Mesenchymal stem cell (in vitro differentiated cells and primary cell): ENCODE data around the gene TREM2.

Experiments used
- DNase-seq: peaks from one replicate; pipeline ENCODE4 v3.0.0-alpha.2; 2013
- H2AFZ ChIP-seq: one replicate; pipeline ENCODE4 v1.6.1; 2013; ENCODE audit warnings: low read depth, mild to moderate bottlenecking, control low read depth, inconsistent platforms, low read length, moderate library complexity
- H2AK5ac ChIP-seq: 2 replicates; pipeline ENCODE4 v1.6.1; 2013; ENCODE audit warnings: low read length, moderate library complexity, mild to moderate bottlenecking, inconsistent platforms; ENCODE audit not compliant: severe bottlenecking
- H2BK120ac ChIP-seq: one replicate; pipeline ENCODE4 v1.6.1; 2013; ENCODE audit warnings: low read depth, mild to moderate bottlenecking, inconsistent platforms, low read length, moderate library complexity
- H2BK12ac ChIP-seq, 2 experiments: one replicate each; pipeline ENCODE4 v1.6.1; 2013; ENCODE audit warnings: inconsistent platforms in 2 of 2, low read length in 2 of 2, mild to moderate bottlenecking in 2 of 2, moderate library complexity in 2 of 2, control low read depth in 1 of 2
- H2BK15ac ChIP-seq: one replicate; pipeline ENCODE4 v1.6.1; 2013; ENCODE audit warnings: mild to moderate bottlenecking, low read depth, inconsistent platforms; ENCODE audit not compliant: poor library complexity, severe bottlenecking
- H2BK5ac ChIP-seq: 2 replicates; pipeline ENCODE4 v1.6.1; 2013; ENCODE audit warnings: low read depth, mild to moderate bottlenecking, low read length, control low read depth, inconsistent platforms; ENCODE audit not compliant: poor library complexity, severe bottlenecking
- H3K14ac ChIP-seq, 2 experiments: one replicate each; pipeline ENCODE4 v1.6.1; 2013; ENCODE audit warnings: inconsistent platforms in 2 of 2, low read length in 2 of 2, control low read depth in 1 of 2, mild to moderate bottlenecking in 1 of 2, moderate library complexity in 1 of 2
- H3K18ac ChIP-seq, 2 experiments: one replicate each; pipeline ENCODE4 v1.6.1; 2013; ENCODE audit warnings: inconsistent platforms in 2 of 2, low read length in 2 of 2, control low read depth in 1 of 2, low read depth in 1 of 2, mild to moderate bottlenecking in 1 of 2
- H3K23ac ChIP-seq, 2 experiments: one replicate each; pipeline ENCODE4 v1.6.1; 2013; ENCODE audit warnings: inconsistent platforms in 2 of 2, low read length in 2 of 2, mild to moderate bottlenecking in 2 of 2, moderate library complexity in 2 of 2, control low read depth in 1 of 2
- H3K27ac ChIP-seq: 2 replicates; pipeline ENCODE4 v1.5.1; 2013; ENCODE audit warnings: mild to moderate bottlenecking, moderate library complexity, low read length, control low read depth, inconsistent platforms; ENCODE audit not compliant: poor library complexity, severe bottlenecking
- H3K27me3 ChIP-seq, 2 experiments: 2 replicates each; pipeline versions ENCODE4 v1.6.1 to v1.7.0; 2013; ENCODE audit warnings: low read length in 2 of 2, mild to moderate bottlenecking in 2 of 2, moderate library complexity in 2 of 2, control low read depth in 1 of 2, inconsistent platforms in 1 of 2; ENCODE audit not compliant: control insufficient read depth in 1 of 2, insufficient read depth in 1 of 2
- H3K36me3 ChIP-seq, 2 experiments: 2 replicates each; pipeline versions ENCODE4 v1.6.1 to v1.7.0; 2013; ENCODE audit warnings: low read length in 2 of 2, control low read depth in 1 of 2, inconsistent platforms in 1 of 2, low read depth in 1 of 2, mild to moderate bottlenecking in 1 of 2; ENCODE audit not compliant: insufficient read depth in 2 of 2, control insufficient read depth in 1 of 2
- H3K4ac ChIP-seq, 2 experiments: one replicate each; pipeline ENCODE4 v1.6.1; 2013; ENCODE audit warnings: inconsistent platforms in 2 of 2, low read length in 2 of 2, mild to moderate bottlenecking in 2 of 2, moderate library complexity in 2 of 2, control low read depth in 1 of 2, low read depth in 1 of 2
- H3K4me1 ChIP-seq: 2 replicates; pipeline ENCODE4 v1.6.1; 2013; ENCODE audit warnings: low read depth, low read length, control low read depth; ENCODE audit not compliant: control insufficient read depth, insufficient read depth
- H3K4me2 ChIP-seq: 2 replicates; pipeline ENCODE4 v1.6.1; 2013; ENCODE audit warnings: low read length, mild to moderate bottlenecking, inconsistent platforms; ENCODE audit not compliant: poor library complexity, severe bottlenecking
- H3K4me3 ChIP-seq, 2 experiments: 2 replicates each; pipeline versions ENCODE4 v1.5.1 to v1.7.0; 2013; ENCODE audit warnings: low read length in 2 of 2, mild to moderate bottlenecking in 2 of 2, control low read depth in 1 of 2, low read depth in 1 of 2; ENCODE audit not compliant: insufficient read depth in 1 of 2
- H3K79me1 ChIP-seq: replicated peaks from 2 replicates; pipeline ENCODE4 v1.6.1; 2013; ENCODE audit warnings: mild to moderate bottlenecking, control low read depth, low read length, inconsistent platforms; ENCODE audit not compliant: poor library complexity, severe bottlenecking
- H3K9ac ChIP-seq: 2 replicates; pipeline ENCODE4 v1.7.0; 2013; ENCODE audit warnings: mild to moderate bottlenecking, low read length, moderate library complexity
- H3K9me3 ChIP-seq: 2 replicates; pipeline ENCODE4 v1.7.0; 2013; ENCODE audit warnings: mild to moderate bottlenecking, low read length; ENCODE audit not compliant: control insufficient read depth
- H4K8ac ChIP-seq: one replicate; pipeline ENCODE4 v1.6.1; 2013; ENCODE audit warnings: inconsistent platforms, mild to moderate bottlenecking, low read length, moderate library complexity
- H4K91ac ChIP-seq: one replicate; pipeline ENCODE4 v1.6.1; 2013; ENCODE audit warnings: mild to moderate bottlenecking, low read length, inconsistent platforms
- WGBS: methylation state at CpG from one replicate; pipeline ENCODE4 v1.1.7; 2013; ENCODE audit warnings: mixed read lengths; 5-methylcytosine and 5-hydroxymethylcytosine counted together

Gene TREM2

DNA sequence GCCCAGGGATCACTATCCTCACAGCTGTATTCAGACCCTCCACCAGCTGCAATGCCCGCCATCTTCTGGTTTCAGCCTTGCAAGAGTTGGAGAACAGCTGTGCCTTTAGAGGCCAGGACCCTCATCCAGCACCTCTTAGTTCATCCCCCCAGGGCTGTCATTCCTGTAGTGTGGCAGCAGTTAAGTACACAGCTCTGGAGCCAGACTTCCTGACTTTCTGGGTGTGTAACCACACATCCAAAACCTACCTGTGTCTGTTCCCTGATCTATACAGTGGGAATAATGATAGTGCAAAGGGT, 452 bp upstream of the TREM2 start:
- DNase-seq = no peak
- WGBS = 80% methylated on average over 1 of the region's 1 CpG
- no peak overlapping the region for H2BK15ac ChIP-seq
- H3K4me2 ChIP-seq = no peak overlapping the region
- H3K4me1 ChIP-seq = peaks cover 2% of the 10 kb centered on the region
- no peaks in the 10 kb centered on the region for H3K9me3 ChIP-seq
- H3K9ac ChIP-seq = no peak overlapping the region
- peaks cover 14 to 28% of the 10 kb centered on the region in 2 experiments for H3K27me3 ChIP-seq
- no peak overlapping the region for H2BK120ac ChIP-seq
- H2AFZ ChIP-seq = no peak overlapping the region
- no peak overlapping the region for H3K4ac ChIP-seq
- no peak overlapping the region for H3K23ac ChIP-seq
- no peak overlapping the region for H3K27ac ChIP-seq
- H2BK12ac ChIP-seq = no peak overlapping the region
- no peak overlapping the region for H3K18ac ChIP-seq
- no peak overlapping the region for H4K8ac ChIP-seq
- no peak overlapping the region for H4K91ac ChIP-seq
- H3K36me3 ChIP-seq = no peaks in the 10 kb centered on the region
- H3K14ac ChIP-seq = no peak overlapping the region
- no peak overlapping the region for H3K4me3 ChIP-seq
- H2AK5ac ChIP-seq = no peak overlapping the region
- H2BK5ac ChIP-seq = no peak overlapping the region
- no peaks in the 10 kb centered on the region for H3K79me1 ChIP-seq

- Histone ChIP-seq H2BK12ac (no peak overlapping the region), H3K18ac (no peak overlapping the region), H2BK5ac (no peak overlapping the region), H3K9ac (no peak overlapping the region), H4K8ac (no peak overlapping the region), H3K4me3 (no peak overlapping the region), H3K4me1 (peaks cover 2% of the 10 kb centered on the region), H3K23ac (no peak overlapping the region), H2BK120ac (no peak overlapping the region), H3K9me3 (no peaks in the 10 kb centered on the region), H3K4me2 (no peak overlapping the region), H2AK5ac (no peak overlapping the region), H3K4ac (no peak overlapping the region), H3K27me3 (peaks cover 19 to 29% of the 10 kb centered on the region in 2 experiments), H3K79me1 (no peaks in the 10 kb centered on the region), H4K91ac (no peak overlapping the region), H3K36me3 (no peaks in the 10 kb centered on the region), H2AFZ (no peak overlapping the region), H2BK15ac (no peak overlapping the region), H3K14ac (no peak overlapping the region), H3K27ac (no peak overlapping the region)
- WGBS = 82% methylated on average over 13 of the region's 13 CpGs
- DNase-seq = no peak
Observed at GRCh38 chr6:41161851-41162552, 914 bp downstream of the TREM2 start.

GRCh38 chr6:41161380-41161779, 1.5 kb downstream of the TREM2 start:
- H3K9ac ChIP-seq = no peak overlapping the region
- WGBS = 92% methylated on average over 10 of the region's 10 CpGs
- DNase-seq = no peak
- H3K4me1 ChIP-seq = peaks cover 2% of the 10 kb centered on the region
- H2AFZ ChIP-seq = no peak overlapping the region
- no peak overlapping the region for H3K4me2 ChIP-seq
- no peaks in the 10 kb centered on the region for H3K9me3 ChIP-seq
- H3K4ac ChIP-seq = no peak overlapping the region
- H2AK5ac ChIP-seq = no peak overlapping the region
- H4K91ac ChIP-seq = no peak overlapping the region
- H3K79me1 ChIP-seq = no peaks in the 10 kb centered on the region
- H3K18ac ChIP-seq = no peak overlapping the region
- no peak overlapping the region for H3K27ac ChIP-seq
- H3K36me3 ChIP-seq = no peaks in the 10 kb centered on the region
- H2BK15ac ChIP-seq = no peak overlapping the region
- peaks cover 19 to 28% of the 10 kb centered on the region in 2 experiments for H3K27me3 ChIP-seq
- no peak overlapping the region for H4K8ac ChIP-seq
- H3K4me3 ChIP-seq = no peak overlapping the region
- H3K14ac ChIP-seq = no peak overlapping the region
- H3K23ac ChIP-seq = no peak overlapping the region
- no peak overlapping the region for H2BK12ac ChIP-seq
- H2BK120ac ChIP-seq = no peak overlapping the region
- no peak overlapping the region for H2BK5ac ChIP-seq

DNA sequence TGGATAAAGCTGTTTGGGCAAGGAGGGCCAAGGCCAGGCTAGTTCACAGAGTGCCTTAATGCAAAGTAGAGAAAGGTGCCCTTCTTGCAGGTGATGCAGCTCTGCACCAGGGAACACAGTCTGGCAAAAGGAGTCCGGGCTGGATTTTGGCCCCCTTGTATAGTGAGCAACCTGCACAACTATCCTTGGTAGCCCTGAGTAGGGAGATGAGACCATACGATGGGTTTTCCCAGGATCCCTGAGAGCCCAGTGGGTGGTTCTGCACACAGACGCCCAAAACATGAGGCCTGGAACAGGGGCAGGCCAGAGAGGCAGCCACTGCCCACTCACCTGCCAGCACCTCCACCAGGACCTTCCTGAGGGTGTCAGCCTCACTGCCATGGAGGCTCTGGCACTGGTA, 2.0 kb downstream of the TREM2 start:
- no peak overlapping the region for H2AK5ac ChIP-seq
- peaks cover 2% of the 10 kb centered on the region for H3K4me1 ChIP-seq
- no peak overlapping the region for H3K18ac ChIP-seq
- no peak overlapping the region for H2BK12ac ChIP-seq
- DNase-seq = no peak
- H2AFZ ChIP-seq = no peak overlapping the region
- no peaks in the 10 kb centered on the region for H3K79me1 ChIP-seq
- WGBS = 86% methylated on average over 3 of the region's 3 CpGs
- no peak overlapping the region for H3K4ac ChIP-seq
- no peak overlapping the region for H3K9ac ChIP-seq
- H2BK5ac ChIP-seq = no peak overlapping the region
- no peak overlapping the region for H3K23ac ChIP-seq
- H3K4me3 ChIP-seq = no peak overlapping the region
- H3K27ac ChIP-seq = no peak overlapping the region
- peaks cover 19 to 28% of the 10 kb centered on the region in 2 experiments for H3K27me3 ChIP-seq
- no peak overlapping the region for H2BK15ac ChIP-seq
- H4K91ac ChIP-seq = no peak overlapping the region
- no peak overlapping the region for H3K4me2 ChIP-seq
- H3K9me3 ChIP-seq = no peaks in the 10 kb centered on the region
- no peak overlapping the region for H3K14ac ChIP-seq
- H4K8ac ChIP-seq = no peak overlapping the region
- no peaks in the 10 kb centered on the region for H3K36me3 ChIP-seq
- H2BK120ac ChIP-seq = no peak overlapping the region
